HG03575 (cell line): ENCODE results near the gene MINDY1.

Experiments
- ATAC-seq: cut with Tn5 transposase; IDR thresholded peaks from one replicate; pipeline ENCODE4 v1.9.1; 2021; ENCODE audit not compliant: unreplicated experiment, insufficient number of reproducible peaks, low FRiP score; ENCODE audit errors: extremely low read depth

The MINDY1 gene

DNA sequence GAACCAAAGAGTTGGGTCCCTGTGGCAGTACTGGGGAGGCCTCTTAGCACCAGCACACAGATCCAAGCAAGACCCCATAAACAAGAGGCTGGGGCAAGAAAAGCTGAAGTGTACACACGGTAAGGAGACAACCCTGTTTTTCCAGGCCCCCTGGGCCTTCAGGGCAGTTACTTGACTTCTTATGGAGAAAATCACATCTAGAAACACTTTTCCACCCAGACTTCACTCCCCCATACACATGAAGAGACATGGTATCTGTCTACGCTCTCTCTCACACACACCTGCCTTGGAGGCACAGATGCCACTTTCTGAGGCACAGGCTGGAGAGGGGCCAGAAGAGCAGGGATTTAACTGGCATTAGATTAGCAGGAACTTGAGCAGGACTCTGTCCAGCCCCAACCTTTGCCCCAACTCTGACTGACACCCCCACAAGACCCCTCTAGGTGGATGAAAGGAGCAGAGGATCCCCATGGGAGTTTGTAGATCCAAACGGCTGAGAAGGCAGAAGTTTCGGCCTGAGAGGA, 34.2 kb downstream of the MINDY1 start:
- no peak for ATAC-seq

DNA sequence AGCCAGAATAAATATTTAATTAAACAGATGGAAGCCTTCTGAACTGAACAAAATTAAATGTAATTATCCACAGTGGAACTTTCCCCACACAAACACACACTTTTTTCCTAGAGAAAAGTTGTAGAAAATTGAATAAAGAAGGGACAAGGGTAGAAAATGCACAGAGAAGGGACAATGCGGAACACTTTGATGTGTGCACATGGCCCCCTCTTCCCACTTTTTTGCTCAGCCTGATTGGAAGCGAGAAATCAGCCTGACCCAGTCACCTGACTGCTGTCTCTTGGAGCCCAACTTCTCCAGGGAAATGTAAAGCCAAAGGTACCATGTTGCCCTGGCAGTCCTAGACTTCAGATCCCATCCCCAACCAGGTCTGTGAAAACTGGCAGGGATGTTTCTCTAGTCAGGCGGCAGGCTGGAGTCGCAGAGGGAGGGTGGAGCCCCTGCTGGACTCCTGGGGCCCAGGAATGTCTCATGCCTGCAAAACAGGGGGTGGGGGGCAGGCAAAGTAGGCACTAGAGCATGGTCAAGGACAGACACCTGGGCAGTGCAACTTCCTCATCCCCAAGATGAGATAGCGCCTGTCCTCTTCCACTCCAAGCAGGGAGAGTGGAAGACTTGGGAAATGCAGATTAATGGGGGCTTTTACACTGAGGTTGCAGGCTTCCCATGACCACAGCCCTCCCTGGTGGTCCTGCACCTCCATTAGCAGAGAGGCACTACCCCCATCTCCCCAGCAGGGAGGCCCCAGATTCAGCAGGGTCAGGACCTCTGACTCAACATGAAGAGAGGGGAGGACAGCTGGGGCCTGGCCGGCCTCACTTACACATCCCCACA, 34.9 kb downstream of the MINDY1 start:
- no peak for ATAC-seq

DNA sequence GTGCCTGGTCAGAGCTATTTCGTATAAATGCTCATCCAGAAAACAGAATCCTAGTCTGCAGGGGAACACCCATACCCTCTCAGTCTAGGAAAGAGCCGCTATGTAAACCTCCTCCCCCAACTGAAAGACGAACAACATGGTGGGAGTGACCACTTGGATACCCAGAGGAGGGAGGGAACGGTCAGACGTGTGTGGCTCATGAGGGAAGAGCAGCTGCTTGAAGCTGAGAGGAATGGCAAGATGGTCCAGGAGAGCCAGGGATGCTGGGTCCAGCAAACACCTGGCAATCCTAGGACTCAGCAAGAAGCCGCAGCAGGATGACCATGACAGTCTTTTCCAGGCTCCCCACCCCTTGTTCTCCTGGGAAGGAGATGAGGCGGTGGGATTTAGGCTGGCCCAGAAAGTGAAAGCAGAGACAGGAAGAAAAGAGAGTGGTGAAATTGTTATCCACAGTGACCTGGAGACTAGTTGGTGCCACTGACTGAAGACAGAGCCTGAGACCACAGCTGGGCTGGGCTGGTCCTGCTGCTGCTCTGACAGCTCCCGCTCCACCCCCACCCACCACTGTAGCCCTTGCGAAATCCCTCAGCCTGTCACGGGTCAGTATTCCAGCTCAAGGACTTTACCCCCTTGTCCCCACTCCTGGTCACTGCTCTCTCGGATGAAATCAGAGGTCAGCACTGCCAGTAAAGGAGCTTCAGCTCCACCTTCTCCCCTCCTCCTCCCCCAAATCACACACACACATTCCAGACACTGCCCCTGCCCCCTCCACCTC, 35.7 kb downstream of the MINDY1 start:
- no peak for ATAC-seq

DNA sequence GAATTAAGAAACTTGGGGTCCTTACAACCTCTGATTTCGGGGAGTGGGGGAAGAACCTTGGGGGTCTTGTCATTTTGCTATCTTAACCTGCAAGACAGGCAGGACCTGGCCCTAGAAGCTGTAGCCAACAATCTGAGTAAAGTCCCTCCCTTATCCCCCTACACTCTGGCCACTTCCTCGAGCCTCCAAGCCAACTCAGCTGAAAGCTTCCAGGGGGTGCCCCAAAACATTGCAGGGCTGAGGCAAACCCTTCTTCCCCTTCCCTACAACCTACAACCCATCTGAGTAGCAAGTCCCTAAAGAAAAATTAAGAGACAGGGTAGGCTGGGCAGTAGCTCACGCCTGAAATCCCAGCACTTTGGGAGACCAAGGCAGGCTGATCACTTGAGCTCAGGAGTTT, 37.1 kb downstream of the MINDY1 start:
- no peak for ATAC-seq

DNA sequence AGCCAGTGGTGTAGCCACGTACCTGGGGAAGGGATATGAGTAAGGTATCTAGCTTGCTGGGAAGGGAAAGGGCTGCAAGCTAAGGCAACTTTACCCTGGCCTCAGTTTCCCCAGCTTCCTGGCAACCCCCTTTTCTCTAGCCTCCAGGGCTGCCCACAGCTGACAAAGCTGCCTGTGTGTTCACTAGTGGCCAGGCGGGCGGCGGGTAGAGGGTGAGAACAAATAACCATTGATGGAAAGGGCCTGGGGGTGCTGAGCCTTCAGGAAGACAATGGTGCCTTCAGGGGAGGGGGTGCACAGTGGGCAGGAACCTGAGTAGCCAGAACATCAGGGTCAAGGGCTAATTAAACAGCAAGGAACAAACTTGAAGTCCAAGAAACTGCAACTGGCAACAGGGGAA, 38.2 kb downstream of the MINDY1 start:
- ATAC-seq, result no peak

DNA sequence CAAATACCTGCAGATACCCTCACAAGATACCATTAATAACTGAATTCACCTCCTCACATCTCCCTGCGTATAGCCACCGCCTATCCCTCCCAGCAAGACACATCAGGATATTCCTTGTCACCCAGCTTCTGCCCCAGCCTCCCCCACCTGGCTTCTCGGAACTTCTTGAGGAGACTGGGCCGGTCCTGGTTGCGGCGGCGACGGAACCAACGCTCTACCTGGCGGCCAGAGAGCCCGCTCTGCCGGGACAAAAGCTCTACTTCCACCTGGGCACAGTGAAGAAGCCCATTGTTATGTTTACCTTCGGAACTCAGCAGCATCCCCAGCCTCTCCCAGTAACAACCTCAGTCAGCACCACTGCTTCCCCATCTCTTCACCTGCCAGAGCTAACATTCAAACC, 38.8 kb downstream of the MINDY1 start:
- ATAC-seq, result no peak

DNA sequence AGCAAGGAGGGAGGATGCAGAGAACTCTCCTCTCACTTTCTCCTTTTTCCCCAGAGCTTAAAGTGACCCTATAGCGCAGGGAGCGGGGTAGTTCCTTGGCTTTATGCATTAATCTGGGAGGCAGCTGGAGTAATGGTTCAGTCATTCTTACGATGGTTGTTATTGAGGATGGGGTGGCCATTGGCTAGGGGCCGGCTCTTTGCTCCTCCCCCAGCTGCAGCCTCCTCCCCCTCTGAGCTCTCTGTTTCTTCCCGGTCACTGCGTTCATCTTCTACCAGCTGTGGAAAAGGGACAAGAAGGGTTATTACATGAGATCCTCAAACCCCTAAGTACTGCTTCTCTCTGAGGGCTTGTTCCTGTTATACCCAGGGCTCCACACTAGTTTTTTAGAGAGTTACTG, 40.7 kb downstream of the MINDY1 start:
- no peak for ATAC-seq

DNA sequence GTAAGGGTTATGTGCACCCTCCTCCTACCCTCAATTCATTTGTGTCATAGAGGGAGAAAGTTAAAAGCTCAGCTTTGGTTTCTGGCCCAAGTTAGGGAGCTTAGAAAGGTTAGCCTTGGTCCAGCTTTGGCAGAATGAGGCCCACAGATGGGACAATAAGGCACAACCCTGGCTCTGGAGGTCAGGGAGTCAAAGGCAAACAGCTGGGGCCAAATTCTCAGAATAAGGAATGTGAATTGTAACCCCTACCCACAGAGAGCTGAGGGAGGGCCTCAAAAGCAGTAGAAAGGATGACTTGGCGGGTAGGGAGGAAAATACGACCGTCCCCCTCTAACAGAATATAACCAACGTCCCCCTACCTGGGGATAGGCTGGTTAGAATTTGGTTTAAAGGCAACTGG, 41.1 kb downstream of the MINDY1 start:
- no peak for ATAC-seq

DNA sequence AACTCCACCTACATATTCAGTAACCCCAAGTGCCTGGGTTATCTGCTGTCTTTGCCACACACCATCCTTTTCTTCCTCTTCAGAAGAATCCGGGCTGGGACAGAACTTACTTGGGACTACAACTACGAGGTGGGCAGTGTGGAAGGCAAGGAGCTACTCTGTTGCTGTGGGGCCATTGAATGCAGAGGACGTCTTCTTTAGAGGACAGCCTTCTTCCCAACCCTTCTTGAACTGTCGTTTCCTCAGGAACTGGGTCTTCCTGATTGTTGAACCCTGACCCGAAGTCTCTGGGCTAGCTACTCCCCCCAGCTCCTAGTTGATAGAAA, 42.6 kb downstream of the MINDY1 start:
- ATAC-seq, result no peak

DNA sequence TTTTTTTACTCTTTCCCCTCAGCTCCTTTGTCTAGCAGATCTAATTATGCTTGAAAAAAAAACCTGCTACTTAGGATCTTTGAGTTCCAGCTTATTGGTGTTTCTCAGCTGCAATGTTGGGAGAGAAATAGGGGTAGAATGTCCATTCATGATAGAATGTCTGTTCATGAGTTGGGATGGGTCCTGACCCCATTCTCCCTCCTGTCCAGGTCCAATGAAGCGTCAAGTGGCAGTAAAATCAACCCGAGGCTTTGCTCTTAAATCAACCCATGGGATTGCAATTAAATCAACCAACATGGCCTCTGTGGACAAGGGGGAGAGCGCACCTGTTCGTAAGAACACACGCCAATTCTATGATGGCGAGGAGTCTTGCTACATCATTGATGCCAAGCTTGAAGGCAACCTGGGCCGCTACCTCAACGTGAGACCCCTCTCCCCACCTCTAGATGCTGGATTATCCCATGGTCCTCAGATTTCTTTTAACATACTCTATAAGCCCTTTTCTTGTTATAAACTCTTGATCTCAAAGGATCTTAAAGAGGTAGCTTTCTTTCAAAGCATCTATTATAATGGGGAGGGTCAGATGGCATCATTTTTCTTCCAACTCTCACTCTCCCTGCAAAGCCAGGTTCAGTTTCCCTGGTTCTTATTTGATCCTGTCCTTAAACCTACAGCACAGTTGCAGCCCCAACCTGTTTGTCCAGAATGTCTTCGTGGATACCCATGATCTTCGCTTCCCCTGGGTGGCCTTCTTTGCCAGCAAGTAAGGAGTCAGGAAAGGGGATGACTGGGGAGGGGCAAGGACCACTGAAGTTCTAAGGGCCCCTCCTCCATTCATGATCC, 43.2 kb downstream of the MINDY1 start:
- no peak for ATAC-seq

DNA sequence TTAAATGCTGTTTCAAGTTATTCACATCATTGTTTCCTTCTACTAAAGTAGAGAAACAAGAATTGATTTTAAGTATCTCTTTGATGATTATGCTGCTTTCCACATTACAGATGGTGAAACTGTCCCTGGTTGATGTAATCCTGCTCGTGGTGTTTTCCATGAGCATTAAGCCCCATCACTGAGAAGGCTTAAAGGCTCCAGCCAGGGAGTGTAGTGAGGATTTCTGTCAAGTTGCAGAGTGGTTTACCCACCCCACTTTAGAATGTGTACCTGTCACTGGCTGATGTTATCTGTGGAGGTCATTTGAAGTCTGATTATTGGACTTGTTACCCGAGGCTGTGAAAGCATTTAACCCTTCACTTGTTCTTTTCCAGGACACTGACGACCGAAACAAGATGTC, 44.9 kb downstream of the MINDY1 start:
- no peak for ATAC-seq

DNA sequence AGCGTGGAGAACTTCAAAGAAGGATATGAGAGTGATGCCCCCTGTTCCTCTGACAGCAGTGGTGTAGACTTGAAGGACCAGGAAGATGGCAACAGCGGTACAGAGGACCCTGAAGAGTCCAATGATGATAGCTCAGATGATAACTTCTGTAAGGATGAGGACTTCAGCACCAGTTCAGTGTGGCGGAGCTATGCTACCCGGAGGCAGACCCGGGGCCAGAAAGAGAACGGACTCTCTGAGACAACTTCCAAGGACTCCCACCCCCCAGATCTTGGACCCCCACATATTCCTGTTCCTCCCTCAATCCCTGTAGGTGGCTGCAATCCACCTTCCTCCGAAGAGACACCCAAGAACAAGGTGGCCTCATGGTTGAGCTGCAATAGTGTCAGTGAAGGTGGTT, 46.1 kb downstream of the MINDY1 start:
- ATAC-seq, result no peak

DNA sequence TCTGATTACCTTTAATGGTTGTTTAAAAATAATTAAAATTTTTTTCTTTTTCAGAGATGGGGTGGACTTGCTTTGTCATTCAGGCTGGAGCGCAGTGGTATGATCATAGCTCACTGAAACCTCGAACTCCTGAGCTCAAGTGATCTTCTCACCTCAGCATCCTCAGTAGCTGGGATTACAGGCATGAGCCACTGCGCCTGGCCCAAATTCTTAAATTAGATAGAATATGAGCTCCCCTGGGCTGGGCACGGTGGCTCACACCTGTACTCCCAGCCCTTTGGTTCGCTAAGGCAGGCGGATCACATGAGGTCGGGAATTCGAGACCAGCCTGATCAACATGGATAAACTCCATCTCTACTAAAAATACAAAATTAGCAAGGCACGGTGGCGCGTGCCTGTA, 49.0 kb downstream of the MINDY1 start:
- no peak for ATAC-seq

DNA sequence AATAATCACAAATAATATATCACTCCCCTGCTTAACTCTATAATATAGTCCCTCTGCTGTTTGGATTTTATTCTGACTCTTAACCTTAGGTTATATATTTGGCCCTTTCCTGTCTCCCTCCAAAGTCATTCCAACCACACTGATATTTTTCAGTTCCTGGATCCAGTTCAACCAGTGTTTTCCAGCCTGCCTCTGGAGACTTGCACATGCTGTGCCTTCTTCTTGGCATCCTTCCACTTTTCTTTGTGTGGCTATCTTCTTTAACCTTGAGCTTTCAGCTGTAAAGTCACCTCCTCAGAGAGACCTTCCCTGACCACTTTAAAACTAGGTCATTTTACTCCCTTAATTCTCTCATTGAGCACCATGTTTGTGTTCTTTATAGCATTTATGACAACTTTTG, 51.4 kb downstream of the MINDY1 start:
- ATAC-seq, result no peak

DNA sequence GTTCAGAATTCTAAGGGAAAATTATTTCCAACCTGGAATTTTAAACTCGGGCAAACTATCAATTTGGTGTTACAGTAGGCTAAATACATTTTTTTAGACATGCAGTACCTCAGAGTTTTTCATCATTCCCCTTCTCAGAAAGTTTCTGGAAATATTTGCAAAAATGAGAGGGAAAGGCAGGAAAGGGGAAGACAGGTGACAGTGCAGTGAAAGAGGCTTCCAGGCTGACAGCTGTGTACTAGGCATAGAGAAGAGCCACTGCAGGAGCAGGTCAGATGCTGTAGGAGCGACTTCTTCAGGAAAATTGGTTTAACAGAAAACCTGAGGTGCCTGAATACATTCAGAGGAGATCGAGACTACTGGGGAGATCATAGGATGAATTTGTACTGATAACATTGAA, 52.0 kb downstream of the MINDY1 start:
- no peak for ATAC-seq
